AG08395 (cell line): ENCODE measurements around the gene SPTLC3.

Experiments used
- DNase-seq: peaks from one replicate; pipeline ENCODE4 v3.0.0; 2012; ENCODE audit warnings: mixed read lengths, low spot score

The SPTLC3 gene

GRCh38 chr20:13140201-13140600, 131.4 kb downstream of the SPTLC3 start:
- DNase-seq = no peak

GRCh38 chr20:13140775-13141174, 132.0 kb downstream of the SPTLC3 start:
- no peak for DNase-seq

- peak; percentile 24 for DNase-seq
Measured at GRCh38 chr20:13141546-13141945, 132.8 kb downstream of the SPTLC3 start.

GRCh38 chr20:13142143-13142542, 133.4 kb downstream of the SPTLC3 start:
- DNase-seq = no peak

GRCh38 chr20:13147071-13147963, 138.5 kb downstream of the SPTLC3 start:
- peak; percentile 16 for DNase-seq

GRCh38 chr20:13147971-13148370, 139.2 kb downstream of the SPTLC3 start:
- DNase-seq = no peak

- no peak for DNase-seq
Measured at GRCh38 chr20:13148402-13148801, 139.6 kb downstream of the SPTLC3 start.

- DNase-seq = no peak
Measured at GRCh38 chr20:13148961-13149360, 140.2 kb downstream of the SPTLC3 start.

- no peak for DNase-seq
Measured at GRCh38 chr20:13149371-13150105, 140.8 kb downstream of the SPTLC3 start.

- DNase-seq = no peak
Measured at GRCh38 chr20:13158369-13158768, 149.6 kb downstream of the SPTLC3 start.

- DNase-seq = no peak
Measured at GRCh38 chr20:13159889-13160288, 151.1 kb downstream of the SPTLC3 start.

GRCh38 chr20:13165203-13165602, 156.4 kb downstream of the SPTLC3 start:
- no peak for DNase-seq

GRCh38 chr20:13166011-13166410, 157.2 kb downstream of the SPTLC3 start:
- no peak for DNase-seq

GRCh38 chr20:13166437-13166836, 157.7 kb downstream of the SPTLC3 start:
- no peak for DNase-seq

GRCh38 chr20:13169086-13169485, 160.3 kb downstream of the SPTLC3 start:
- DNase-seq = no peak

GRCh38 chr20:13170771-13171170, 162.0 kb downstream of the SPTLC3 start:
- no peak for DNase-seq

- no peak for DNase-seq
Measured at GRCh38 chr20:13173201-13173600, 164.4 kb downstream of the SPTLC3 start.

GRCh38 chr20:13174402-13174801, 165.6 kb downstream of the SPTLC3 start:
- DNase-seq = no peak

GRCh38 chr20:13180986-13181889, 172.5 kb downstream of the SPTLC3 start:
- no peak for DNase-seq

- no peak for DNase-seq
Measured at GRCh38 chr20:13183005-13183404, 174.2 kb downstream of the SPTLC3 start.

GRCh38 chr20:13186043-13186774, 177.4 kb downstream of the SPTLC3 start:
- no peak for DNase-seq
